ENCODE data around the gene PUSL1.
A peak's percentile ranks its signal among the peaks of the same experiment; 100 is the strongest.

PUSL1 gene

DNA sequence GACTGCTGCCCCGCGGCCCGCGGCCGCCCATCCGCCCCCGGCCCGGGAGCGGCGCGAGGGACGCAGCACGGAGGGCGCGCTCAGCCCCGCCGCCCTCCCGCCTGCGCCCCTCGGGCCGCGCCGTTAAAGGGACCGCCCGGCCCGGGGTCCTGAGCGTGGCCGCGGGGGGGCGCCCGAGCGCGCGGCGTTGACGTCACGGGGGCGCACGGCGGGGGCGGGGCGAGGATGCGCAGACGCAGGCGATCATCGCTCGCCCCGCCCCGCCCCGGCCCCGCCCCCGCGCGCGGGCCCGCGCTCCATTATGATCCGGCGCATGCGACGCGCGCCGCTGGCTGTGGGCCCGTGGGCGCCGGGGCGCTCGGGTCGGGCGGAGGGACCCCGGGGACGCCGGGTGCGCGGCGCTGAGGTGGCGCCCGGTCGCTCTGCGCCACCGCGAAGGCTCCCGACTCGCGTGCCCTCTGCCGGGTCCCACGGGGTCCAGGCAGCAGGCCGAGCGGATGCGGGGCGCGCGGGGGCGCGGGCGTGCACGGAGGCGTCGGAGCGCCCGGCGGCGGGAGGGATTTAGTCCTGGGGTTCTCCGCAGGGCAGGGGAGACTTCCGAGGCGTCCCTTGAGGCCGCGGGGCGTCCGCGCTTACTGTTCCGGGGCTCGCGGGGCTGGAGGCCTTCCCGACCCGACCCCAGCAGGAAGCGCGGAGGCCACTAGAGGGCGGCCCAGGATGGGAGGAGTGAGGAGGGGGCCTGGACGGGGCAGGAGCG lies 41.0 kb downstream of the PUSL1 start, which contains the start of gene DVL1:
TSS of gene DVL1 (minus strand) at position 163 of the 757 bp plus-strand sequence. CDS start 353 bp downstream, outside the sequence.
- peak; percentile 29 for TF ChIP-seq CTCF (IDR thresholded peaks at IDR 0.05; ENCODE audit: low read depth, low read length, missing control alignments)
- H3K4me3 ChIP-seq (replicated peaks; ENCODE audit: low read depth, low read length), result peak within 1 kb of the TSS; percentile 83
- DNase-seq (ENCODE audit: extremely low read depth, low read depth), result no peak

DNA sequence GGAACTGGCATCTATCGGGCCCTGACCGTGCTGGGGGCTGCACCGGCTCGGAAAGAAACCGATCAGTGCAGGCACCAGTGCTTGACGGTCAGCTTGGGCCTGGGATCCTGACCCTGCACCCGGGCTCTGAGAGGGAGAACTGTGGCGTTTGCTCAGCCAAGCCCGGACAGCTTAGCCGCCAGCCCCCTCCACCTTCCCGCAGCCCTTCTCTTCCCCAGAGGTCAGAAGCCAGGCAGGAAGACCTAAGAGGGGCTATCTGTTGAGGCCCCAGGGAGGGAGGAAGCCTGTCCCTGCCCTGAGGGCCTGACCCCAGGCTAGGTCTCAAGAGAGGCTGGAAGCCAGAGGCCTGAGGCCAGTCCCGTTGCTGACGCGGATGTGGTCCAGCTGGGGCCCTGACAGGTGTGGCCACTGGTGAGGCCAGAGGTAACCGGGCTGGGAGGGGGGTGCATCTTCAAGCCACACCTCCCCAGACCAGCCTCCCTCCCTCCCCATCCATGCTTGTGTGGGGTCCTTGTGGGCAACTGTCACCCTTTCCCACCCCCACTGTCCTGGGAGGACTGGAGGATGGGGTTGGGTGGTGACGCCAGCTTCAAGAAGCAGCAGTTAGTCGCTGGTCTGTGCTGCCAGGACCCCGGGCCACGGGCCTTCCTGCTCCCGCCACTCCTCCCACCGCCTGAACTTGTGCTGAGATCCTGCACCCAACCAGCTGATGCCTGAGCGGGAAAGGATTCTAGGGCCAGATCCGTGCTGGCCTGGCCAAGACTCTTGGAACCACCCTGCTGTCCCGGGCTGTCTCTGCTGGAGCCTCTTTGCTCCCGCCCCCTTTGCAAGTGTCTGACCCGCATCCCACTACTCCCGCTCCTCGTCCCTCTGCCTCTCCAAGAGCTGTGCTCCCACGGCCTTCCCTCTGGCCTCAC lies 43.4 kb downstream of the PUSL1 start:
- peak overlapping the region; percentile 17; the same call in 1 of the 2 replicates for H3K4me3 ChIP-seq (replicated peaks; ENCODE audit: low read depth, low read length)
- DNase-seq (ENCODE audit: extremely low read depth, low read depth), result no peak
- TF ChIP-seq CTCF (IDR thresholded peaks at IDR 0.05; ENCODE audit: low read depth, low read length, missing control alignments), result no peak

GRCh38 chr1:1352786-1353388 lies 44.5 kb downstream of the PUSL1 start:
- no peak overlapping the region for H3K4me3 ChIP-seq (replicated peaks; ENCODE audit: low read depth, low read length)
- no peak for TF ChIP-seq CTCF (IDR thresholded peaks at IDR 0.05; ENCODE audit: low read depth, low read length, missing control alignments)

GRCh38 chr1:1353389-1354151 lies 45.2 kb downstream of the PUSL1 start:
- no peak for DNase-seq (ENCODE audit: extremely low read depth, low read depth)
- no peak overlapping the region for H3K4me3 ChIP-seq (replicated peaks; ENCODE audit: low read depth, low read length)
- TF ChIP-seq CTCF (IDR thresholded peaks at IDR 0.05; ENCODE audit: low read depth, low read length, missing control alignments), result no peak

More at GRCh38 chr1:1352786-1353388, 44.5 kb downstream of the PUSL1 start:
- DNase-seq (ENCODE audit: extremely low read depth, low read depth), result no peak

GRCh38 chr1:1354271-1355247 lies 46.2 kb downstream of the PUSL1 start:
- TF ChIP-seq CTCF (IDR thresholded peaks at IDR 0.05; ENCODE audit: low read depth, low read length, missing control alignments), result no peak
- no peak overlapping the region for H3K4me3 ChIP-seq (replicated peaks; ENCODE audit: low read depth, low read length)
- DNase-seq (ENCODE audit: extremely low read depth, low read depth), result no peak

Measured in HFF-Myc (cell line).